HG03457 (cell line): Measurements from ENCODE around the gene CARNS1.
"Not testable (repeated sequence)": the region's sequence is repeated elsewhere in the genome, so short reads cannot be mapped to it uniquely, and the experiment has no call there.

Source experiments
- ATAC-seq: cut with Tn5 transposase; IDR thresholded peaks from one replicate; pipeline ENCODE4 v1.9.1; 2021; ENCODE audit warnings: moderate number of reproducible peaks; ENCODE audit not compliant: unreplicated experiment

The CARNS1 gene

DNA sequence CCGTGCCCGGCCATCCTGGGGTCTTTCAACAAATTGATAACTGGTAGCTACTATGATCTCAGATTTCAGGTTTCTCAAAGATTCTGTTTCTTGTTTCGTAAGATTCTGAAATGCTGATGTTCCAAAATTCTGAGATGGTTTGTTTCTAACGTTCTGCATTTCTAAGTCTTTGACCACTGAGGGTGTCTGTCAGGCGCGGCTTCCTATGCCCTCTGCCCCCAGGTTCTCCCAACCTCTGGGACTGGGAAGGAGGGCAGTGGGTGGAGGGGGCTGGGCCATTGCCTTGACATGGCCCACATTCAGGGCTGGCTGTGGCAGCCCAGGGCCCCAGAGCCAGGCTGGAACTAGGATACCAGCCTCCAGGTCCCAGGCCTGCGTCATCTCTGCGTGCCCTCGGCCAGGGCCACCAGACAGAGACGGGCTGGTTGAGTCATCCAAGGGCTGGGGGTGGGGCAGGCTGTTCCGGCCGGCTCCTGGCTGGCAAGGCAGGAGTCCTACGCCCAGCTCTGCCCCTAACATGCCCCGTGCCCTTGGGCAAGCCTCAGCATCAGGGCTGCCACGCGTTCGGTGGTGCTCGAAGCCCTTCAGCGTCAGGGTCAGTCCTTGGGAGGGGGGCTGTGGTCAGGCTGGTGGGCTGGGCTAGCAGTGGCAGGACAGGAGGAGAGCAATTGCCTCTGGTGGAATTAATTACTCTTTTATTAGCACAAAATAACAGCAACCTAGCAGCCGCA lies 48.4 kb downstream of the CARNS1 start:
- ATAC-seq, result no peak

DNA sequence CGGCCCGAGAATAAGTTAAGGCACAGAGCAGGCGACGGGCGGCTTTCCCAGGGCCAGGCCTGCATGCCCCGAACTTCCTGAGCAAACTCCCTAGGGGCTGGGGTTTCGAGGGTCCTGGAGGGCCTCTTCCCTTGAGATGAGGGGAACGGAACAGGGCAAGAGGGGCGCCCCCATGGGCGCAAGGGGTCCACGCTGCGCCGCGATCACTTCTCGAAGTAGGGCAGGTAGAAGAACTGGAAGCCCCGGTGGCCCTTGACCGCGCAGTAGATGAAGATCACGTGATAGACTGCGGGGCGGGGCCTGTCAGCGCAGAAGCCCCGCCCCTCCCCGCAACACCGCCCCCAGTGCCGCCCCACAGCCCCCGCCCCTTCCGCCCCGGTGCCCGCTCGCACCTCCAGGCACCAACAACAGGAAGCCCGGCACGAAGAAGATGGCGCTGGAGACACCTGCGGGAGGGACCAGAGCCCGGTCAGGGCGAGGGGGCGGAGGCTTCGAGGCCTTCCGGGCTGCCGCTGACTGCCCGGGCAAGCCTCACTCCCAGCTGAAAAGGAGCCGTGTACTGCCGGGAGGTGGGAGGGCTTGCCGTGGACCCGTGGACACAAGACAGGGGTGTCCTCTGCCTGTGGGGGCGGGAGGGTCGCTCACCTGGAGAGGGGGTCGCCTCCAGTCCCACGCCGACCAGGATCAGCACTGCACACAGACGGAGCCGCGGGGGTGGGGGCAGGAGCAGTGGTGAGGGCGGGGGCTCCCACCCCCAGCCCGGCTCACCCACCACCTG lies 49.1 kb downstream of the CARNS1 start:
- ATAC-seq, result no peak

DNA sequence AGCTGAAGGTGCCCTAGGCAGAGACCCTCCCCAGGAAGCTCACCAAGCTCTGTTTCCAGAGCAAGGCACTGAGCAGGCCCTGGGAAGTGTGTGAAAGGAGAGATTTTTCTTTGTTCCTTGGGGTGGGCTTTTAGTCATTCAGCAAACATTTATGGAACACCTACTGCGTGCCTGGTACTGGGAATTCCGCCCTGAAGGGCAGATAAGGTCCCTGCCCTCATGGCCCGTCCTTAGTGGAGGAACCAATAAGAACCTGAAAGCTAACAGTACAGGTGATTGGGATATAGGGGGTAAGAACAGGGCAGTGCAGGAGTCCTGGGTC lies 49.7 kb downstream of the CARNS1 start:
- no peak for ATAC-seq

DNA sequence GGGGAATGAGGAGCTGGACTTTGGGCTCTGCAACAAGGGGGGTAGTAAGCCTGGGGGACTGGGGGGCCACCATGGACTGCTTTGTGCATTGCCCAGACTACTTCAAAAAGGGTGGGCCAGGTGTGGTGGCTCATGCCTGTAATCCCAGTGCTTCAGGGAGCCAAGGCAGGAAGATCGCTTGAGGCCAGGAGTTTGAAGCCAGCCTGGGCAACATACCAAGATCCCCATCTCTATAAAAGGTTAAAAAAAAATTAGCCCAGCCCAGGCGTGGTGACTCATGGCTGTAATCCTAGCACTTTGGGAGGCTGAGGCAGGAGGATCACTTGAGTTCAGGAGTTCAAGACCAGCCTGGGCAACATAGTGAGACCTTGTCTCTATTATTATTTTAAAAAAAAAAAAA lies 50.1 kb downstream of the CARNS1 start:
- ATAC-seq, result not testable (repeated sequence)

DNA sequence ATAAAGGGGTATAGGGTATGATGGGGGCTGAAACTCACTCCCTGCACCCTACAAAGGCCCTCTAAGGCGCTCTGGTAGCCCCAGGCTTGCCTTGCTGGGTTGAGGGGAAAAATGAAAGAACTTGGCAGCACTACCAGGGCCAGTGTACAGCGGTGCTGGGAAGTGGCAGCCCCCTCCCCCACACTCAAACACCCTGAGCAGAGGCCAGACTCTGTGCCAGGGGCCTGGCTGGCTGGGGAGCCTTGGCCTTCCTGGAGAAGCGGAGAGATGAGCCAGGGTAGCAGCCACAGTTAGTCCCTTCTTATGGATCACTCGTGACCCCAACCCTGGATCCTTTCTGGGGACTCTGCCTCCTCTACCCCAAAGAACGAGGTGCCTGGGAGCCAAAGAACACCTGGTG lies 50.9 kb downstream of the CARNS1 start:
- ATAC-seq, result no peak

DNA sequence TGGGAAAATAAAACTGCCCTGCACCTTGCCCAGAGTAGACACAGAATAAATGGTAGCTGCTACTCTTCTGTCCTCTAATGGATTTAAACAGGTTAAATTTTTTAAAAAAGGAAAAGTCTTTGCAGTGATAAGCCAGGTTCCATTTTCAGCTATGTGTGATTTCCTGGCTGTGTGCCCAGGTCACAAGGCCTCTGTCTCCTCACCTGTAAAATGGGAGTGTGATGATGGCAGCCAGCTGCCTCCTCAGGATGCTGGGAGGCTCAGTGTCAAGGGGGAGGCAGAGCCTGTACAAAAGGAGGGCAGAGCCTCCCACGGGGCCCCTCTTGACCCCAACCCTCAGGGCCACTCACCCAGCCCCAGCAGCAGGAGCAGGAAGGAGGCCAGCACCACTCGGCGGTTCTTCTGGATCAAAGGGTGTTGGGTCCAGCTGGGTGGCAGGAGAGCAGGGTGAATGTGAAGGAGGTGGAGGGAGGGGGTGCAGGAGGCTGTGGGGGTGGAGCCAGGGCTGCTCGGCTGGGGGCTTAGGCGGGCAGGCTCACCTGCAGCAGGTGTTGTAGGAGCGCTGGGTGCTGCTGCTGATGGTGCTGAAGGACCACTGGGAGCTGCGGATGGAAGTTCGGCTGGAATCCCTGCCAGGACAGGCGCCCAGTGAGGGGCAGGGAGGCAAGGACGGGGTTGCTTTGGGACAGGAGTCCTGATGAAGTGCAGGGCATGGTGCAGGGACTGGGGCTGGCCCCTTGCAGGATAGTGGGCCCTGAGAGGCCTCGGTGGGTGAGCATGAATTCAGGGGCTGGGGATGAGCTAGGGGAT lies 51.7 kb downstream of the CARNS1 start:
- ATAC-seq, result no peak

DNA sequence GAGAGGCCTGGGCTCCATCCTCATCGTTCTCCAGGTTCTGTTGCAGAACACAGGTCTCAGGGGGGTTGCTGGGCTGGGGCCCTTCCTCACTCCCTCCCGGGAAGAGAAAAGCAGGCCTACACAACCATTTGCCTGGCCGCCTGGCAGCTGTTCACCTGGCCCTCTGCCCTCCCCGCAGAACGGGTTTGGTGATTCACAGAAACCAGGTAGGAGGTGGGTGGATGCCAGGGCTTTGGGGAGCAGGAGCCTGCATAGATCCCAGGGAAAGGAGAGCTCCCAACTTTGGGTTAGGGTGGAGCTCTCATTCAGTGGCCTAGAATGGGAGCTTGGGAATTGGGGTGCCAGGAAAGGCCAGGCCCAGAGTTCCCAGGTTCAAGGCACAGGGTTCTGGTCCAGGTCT lies 52.6 kb downstream of the CARNS1 start:
- no peak for ATAC-seq

DNA sequence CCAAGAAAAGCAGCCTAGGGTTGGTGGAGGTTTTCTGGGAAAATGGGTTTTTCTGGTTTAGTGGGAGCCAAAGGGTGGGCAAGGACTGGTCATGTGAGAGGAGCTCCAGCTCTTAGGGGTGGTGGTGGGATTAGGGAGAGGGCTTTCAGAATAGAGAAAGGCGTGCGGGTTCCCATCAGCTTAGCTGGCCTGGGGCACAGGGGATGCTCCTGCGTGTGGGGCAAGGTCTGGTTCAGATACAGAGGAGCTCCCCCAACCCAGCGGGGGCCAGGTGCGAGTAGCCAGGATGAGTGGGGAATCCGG lies 52.9 kb downstream of the CARNS1 start:
- no peak for ATAC-seq

DNA sequence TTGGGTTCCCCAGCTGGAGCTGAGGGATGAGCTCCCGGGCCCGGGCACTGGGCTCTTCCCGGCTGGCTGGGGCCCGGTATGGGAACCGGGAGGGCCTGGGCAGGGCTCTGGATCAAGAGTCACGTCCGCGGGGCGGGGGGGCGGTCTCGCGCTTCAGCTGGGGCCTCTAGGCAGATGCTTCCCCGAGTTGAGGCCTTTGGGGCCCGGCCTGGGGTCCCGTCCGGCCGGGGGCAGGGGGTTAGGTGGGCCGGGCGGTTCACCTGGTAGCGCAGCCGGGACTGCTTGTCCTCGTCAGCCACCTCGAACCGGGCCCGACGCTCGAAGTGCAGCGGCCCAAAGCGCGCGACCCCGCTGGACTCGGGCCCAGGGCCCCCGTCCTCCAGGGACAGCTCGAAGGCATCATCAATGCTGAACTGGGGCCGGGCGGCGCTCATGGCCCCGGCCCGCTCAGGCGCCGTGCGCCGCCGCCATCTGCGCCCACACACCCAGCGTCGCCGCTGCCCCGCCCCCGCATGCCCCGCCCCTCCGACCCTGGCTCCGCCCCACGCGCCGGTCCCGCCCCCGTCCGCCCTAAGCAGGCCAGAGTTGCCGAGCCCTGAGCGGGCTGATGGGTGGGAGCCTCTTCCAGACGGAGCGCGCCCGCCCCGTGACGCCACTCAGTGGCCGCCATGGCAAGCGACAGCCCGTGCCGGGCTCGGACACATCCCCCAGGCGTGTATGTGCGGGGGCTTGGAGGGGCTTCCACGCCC lies 53.5 kb downstream of the CARNS1 start, which contains the start of gene TMEM134:
TMEM134 (minus strand) TSS at position 493 of the 749 bp plus-strand sequence; CDS start at position 434, 59 bp downstream.
- no peak for ATAC-seq

DNA sequence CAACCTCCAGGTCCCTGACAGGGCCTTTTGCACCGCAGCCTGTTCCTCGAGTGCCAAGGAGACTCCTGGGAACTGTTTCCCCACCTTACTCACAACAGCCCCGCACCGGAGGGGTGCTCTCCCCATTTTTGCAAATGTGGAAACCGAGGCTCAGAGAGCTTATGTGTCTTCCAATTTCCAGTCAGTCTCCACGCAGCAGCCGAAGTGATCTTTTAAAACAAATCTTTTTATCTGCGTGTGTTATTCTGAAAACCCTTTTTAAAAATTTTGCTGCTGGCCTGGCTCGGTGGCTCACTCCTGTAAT lies 54.0 kb downstream of the CARNS1 start:
- no peak for ATAC-seq

DNA sequence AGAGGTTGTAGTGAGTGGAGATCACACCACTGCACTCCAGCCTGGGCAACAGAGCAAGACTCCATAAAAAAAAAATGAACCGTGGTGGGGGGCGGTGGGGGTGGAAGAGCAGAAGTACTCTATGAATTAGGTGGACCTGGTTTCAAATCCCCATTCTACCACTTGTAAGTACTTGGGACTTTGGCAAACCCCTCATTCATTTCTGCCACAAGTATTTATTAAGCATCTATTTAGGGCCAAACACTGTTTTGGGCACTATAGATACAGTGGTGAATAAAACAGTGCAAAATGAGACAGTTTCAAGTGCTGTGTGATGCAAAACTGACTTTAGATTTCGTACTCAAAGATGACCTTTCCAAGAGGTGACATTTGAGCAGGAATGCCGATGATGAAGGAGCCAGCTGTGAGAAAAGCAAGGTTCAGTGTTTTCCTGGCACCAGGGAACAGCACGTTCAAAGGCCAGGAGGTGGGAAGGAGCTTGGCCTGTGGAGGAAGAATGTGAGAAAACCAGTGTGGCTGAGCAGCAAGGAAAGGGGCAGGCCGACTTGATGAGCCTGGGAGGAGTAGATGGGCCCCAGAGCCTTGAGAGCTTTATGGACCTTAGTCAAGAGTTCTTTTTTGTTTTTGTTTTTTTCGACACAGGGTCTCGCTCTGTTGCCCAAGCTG lies 55.0 kb downstream of the CARNS1 start:
- ATAC-seq, result no peak

DNA sequence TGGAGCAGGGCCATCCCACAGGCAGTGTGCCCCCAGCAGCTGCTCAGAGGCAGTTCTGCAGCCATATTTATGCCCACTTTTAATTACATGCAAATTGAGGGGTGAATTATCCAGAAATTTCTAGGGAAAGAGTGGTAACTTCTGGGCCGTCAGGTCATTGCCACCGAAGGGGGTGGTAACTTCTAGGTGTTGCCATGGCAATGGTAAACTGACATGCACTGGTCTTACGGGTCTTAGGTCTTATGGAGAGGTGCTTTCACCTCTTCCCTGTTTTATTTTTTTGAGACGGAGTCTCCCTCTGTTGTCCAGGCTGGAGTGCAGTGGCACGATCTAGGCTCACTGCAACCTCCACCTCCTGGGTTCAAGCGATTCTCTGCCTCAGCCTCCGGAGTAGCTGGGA lies 57.4 kb downstream of the CARNS1 start:
- ATAC-seq, result no peak
